CD14-positive monocyte (primary cell): Measurements from ENCODE around the gene TLR10. TPM values are rescaled to one million over a fixed set of nuclear protein-coding genes. Genes with fewer than 3 reads are reported as not detected.
A peak's percentile ranks its signal among the peaks of the same experiment; 100 is the strongest.

Source experiments
- DNase-seq, 3 donors: peaks; one replicate each; pipeline ENCODE4 v3.0.0-alpha.2; 2011 to 2022
- H2AFZ ChIP-seq: 2 replicates; pipeline ENCODE4 v1.6.0; 2012; ENCODE audit warnings: mild to moderate bottlenecking, low read depth, low read length, inconsistent platforms; ENCODE audit not compliant: insufficient read depth, poor library complexity, severe bottlenecking
- H3K27ac ChIP-seq, 2 donors: 1 replicate in 1 of 2; 2 replicates in 1 of 2; pipeline ENCODE4 v1.5.1; 2012 to 2013; ENCODE audit warnings: low read length in 2 of 2, control low read depth in 1 of 2, inconsistent platforms in 1 of 2, low read depth in 1 of 2, mild to moderate bottlenecking in 1 of 2
- H3K27me3 ChIP-seq, 2 donors: one replicate each; pipeline versions ENCODE4 v1.6.0 to v1.6.1; 2011 to 2013; ENCODE audit warnings: low read length in 2 of 2; ENCODE audit not compliant: control insufficient read depth in 2 of 2, insufficient read depth in 2 of 2
- H3K36me3 ChIP-seq, 2 donors: replicated peaks in 1 of 2; 1 replicate in 1 of 2; 2 replicates in 1 of 2; pipeline versions ENCODE4 v1.5.1 to v1.6.1; 2012 to 2013; ENCODE audit warnings: low read length in 2 of 2, control low read depth in 1 of 2, inconsistent platforms in 1 of 2, mild to moderate bottlenecking in 1 of 2; ENCODE audit not compliant: insufficient read depth in 2 of 2, control insufficient read depth in 1 of 2
- H3K4me1 ChIP-seq, 2 donors: 1 replicate in 1 of 2; 2 replicates in 1 of 2; pipeline versions ENCODE4 v1.5.1 to v1.6.1; 2012 to 2013; ENCODE audit warnings: low read length in 2 of 2, control low read depth in 1 of 2, inconsistent platforms in 1 of 2, mild to moderate bottlenecking in 1 of 2, moderate library complexity in 1 of 2; ENCODE audit not compliant: insufficient read depth in 2 of 2, control insufficient read depth in 1 of 2
- H3K4me2 ChIP-seq: replicated peaks from 2 replicates; pipeline ENCODE3; 2012; ENCODE audit warnings: low read length, moderate library complexity, mild to moderate bottlenecking; ENCODE audit not compliant: poor library complexity, severe bottlenecking; ENCODE audit errors: extremely low read depth
- H3K4me3 ChIP-seq, 3 experiments: fragments of 200-600 bp in 1 of 3; sonication (generic) in 1 of 3; replicated peaks in 1 of 3; 1 replicate in 2 of 3; 2 replicates in 1 of 3; pipeline ENCODE4 v1.5.1; 2011 to 2013; ENCODE audit warnings: low read length in 3 of 3, mild to moderate bottlenecking in 3 of 3, control low read depth in 2 of 3, low read depth in 2 of 3, inconsistent platforms in 1 of 3, moderate library complexity in 1 of 3
- H3K79me2 ChIP-seq: 2 replicates; pipeline ENCODE4 v1.6.0; 2012; ENCODE audit warnings: mild to moderate bottlenecking, control low read depth, inconsistent platforms, low read length, moderate library complexity; ENCODE audit not compliant: insufficient read depth
- H3K9ac ChIP-seq: 2 replicates; pipeline ENCODE4 v1.6.0; 2017; ENCODE audit warnings: low read length, mild to moderate bottlenecking; ENCODE audit not compliant: insufficient read depth, poor library complexity, severe bottlenecking
- H3K9me3 ChIP-seq, 2 donors: replicated peaks in 1 of 2; 1 replicate in 1 of 2; 2 replicates in 1 of 2; pipeline versions ENCODE4 v1.5.1 to v1.6.1; 2012 to 2013; ENCODE audit warnings: low read length in 2 of 2, control low read depth in 1 of 2; ENCODE audit not compliant: control insufficient read depth in 1 of 2, insufficient read depth in 1 of 2
- H4K20me1 ChIP-seq: 2 replicates; pipeline ENCODE4 v1.6.0; 2012; ENCODE audit warnings: mild to moderate bottlenecking, low read length, control low read depth, moderate library complexity; ENCODE audit not compliant: insufficient read depth
- H3K27ac Mint-ChIP-seq, 7 donors: one replicate each; pipeline ENCODE4 v1.8.0; 2020; ENCODE audit warnings: mild to moderate bottlenecking in 7 of 7, mixed read lengths in 7 of 7, moderate library complexity in 6 of 7, inconsistent platforms in 2 of 7
- H3K27me3 Mint-ChIP-seq, 3 donors: one replicate each; pipeline ENCODE4 v1.8.0; 2021 to 2022; ENCODE audit warnings: low read depth in 3 of 3, mild to moderate bottlenecking in 3 of 3, mixed read lengths in 3 of 3, moderate library complexity in 3 of 3, inconsistent platforms in 1 of 3
- H3K36me3 Mint-ChIP-seq, 2 donors: one replicate each; pipeline ENCODE4 v1.8.0; 2020; ENCODE audit warnings: mixed read lengths in 2 of 2, inconsistent platforms in 1 of 2, mild to moderate bottlenecking in 1 of 2
- H3K4me1 Mint-ChIP-seq: one replicate; pipeline ENCODE4 v1.8.0; 2020; ENCODE audit warnings: mild to moderate bottlenecking, mixed read lengths
- H3K4me3 Mint-ChIP-seq, 2 donors: one replicate each; pipeline ENCODE4 v1.8.0; 2020; ENCODE audit warnings: mild to moderate bottlenecking in 2 of 2, mixed read lengths in 2 of 2, moderate library complexity in 1 of 2
- H3K9me3 Mint-ChIP-seq, 7 donors: one replicate each; pipeline ENCODE4 v1.8.0; 2020 to 2022; ENCODE audit warnings: mixed read lengths in 7 of 7, mild to moderate bottlenecking in 6 of 7, moderate library complexity in 6 of 7, inconsistent platforms in 2 of 7
- CTCF ChIP-seq: fragments of 200-600 bp; IDR thresholded peaks from one replicate; pipeline ENCODE4 v1.8.0; 2022; ENCODE audit warnings: antibody characterized with exemption, mild to moderate bottlenecking
- WGBS: methylation state at CpG from one replicate; pipeline ENCODE4 v1.1.5; 2013; ENCODE audit warnings: missing lambda C conversion rate; ENCODE audit not compliant: insufficient coverage; 5-methylcytosine and 5-hydroxymethylcytosine counted together
- intact Hi-C, 2 donors: fragments of 100-400 bp; cut with micrococcal nuclease; formaldehyde crosslinking; loops; one replicate each; pipeline versions ENCODE4 v1.15.0 to v1.15.1; 2023
- polyA plus RNA-seq, 3 donors: library from polyadenylated mRNA; depleted of rRNA in 1 of 3; unstranded in 2 of 3; stranded (reverse) in 1 of 3; fragments of 300-500 nt in 2 of 3; fragments of >200 nt in 1 of 3; fragmentation: Illumina TruSeq in 2 of 3; gene quantifications; 1 replicate in 2 of 3; 2 replicates in 1 of 3; pipeline ENCODE4 v1.2.3, GENCODE V29; 2012 to 2021

TLR10 gene
- polyA plus RNA-seq, 3 donors, result 1.1 to 1.2 (median 1.1) TPM

DNA sequence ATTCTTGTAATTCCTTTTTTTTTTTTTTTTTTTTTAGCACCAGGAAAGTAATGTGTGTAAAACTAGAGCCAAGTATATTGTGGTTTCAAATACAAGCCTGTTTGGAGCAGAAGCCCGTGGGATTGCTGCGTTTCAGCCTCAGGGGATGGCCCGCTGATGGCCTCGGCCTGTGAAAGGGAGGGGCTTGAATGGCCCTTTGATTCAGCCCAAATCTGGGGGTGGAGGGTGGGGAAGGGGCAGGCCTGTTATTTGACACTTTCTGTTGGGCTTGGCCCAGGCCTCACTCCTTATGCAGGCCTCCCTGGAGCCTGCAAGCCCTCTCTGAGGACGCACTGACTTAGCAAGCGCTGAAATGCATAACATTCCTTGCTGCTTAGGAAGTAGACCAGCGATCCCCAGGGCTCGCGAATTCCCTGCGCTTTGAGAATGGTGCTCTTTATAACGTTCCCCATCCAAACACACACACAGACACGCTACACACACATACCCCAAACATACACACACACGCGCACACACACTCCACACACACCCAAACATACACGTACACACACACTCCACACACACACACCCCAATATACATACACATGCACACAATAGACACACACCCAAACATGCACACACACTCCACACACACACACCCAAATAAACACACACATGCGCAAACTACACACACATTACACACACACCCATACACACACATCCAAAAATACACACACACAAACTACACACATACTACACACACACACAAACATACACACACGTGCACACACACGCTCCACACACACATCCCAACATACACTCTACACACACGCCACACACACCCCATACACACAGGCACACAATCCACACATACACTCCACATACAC is 29.6 kb downstream of the TLR10 start:
- no peak overlapping the region for H3K4me3 Mint-ChIP-seq
- WGBS, result 90% methylated on average over 18 of the region's 19 CpGs
- H3K79me2 ChIP-seq, result no peaks in the 10 kb centered on the region
- no peaks in the 10 kb centered on the region for H3K27me3 ChIP-seq
- DNase-seq, result no peak
- peak overlapping the region in 1 of 3 experiments; percentile 34 for H3K4me3 ChIP-seq
- H3K4me1 ChIP-seq, result peaks cover 36 to 43% of the 10 kb centered on the region in 2 donors
- peaks cover 13% of the 10 kb centered on the region for H3K4me1 Mint-ChIP-seq
- peak overlapping the region; percentile 46 for H2AFZ ChIP-seq
- intact Hi-C loops, result loop anchor here (5.0 to 10.0 kb wide), 2 partner anchors 34 to 52 kb away; partner anchors contain the start of gene TLR1 (in 1 of the 2)
- H3K4me2 ChIP-seq, result peak overlapping the region; percentile 63
- no peak overlapping the region for H3K9ac ChIP-seq
- peaks cover 8% of the 10 kb centered on the region in 2 donors for H3K9me3 ChIP-seq
- no peaks in the 10 kb centered on the region for H4K20me1 ChIP-seq
- H3K36me3 Mint-ChIP-seq, result peaks cover 9 to 14% of the 10 kb centered on the region in 2 donors
- peak overlapping the region in 1 of 7 donors; percentile 72 for H3K27ac Mint-ChIP-seq
- TF ChIP-seq CTCF, result no peak
- H3K9me3 Mint-ChIP-seq, result peaks cover 4 to 8% (median 6%) of the 10 kb centered on the region in 7 donors
- H3K36me3 ChIP-seq, result peaks cover 0 to 2% of the 10 kb centered on the region in 2 donors
- peak overlapping the region; percentile 0 to 72 for H3K27ac ChIP-seq
- H3K27me3 Mint-ChIP-seq, result no peaks in the 10 kb centered on the region

GRCh38 chr4:38752372-38752940 is 30.3 kb downstream of the TLR10 start:
- Histone ChIP-seq H3K4me2 (peak overlapping the region; percentile 63), H4K20me1 (no peaks in the 10 kb centered on the region), H3K36me3 (peaks cover 0 to 9% of the 10 kb centered on the region in 2 donors), H3K27me3 (no peaks in the 10 kb centered on the region), H3K9me3 (peaks cover 15% of the 10 kb centered on the region in 2 donors), H3K9ac (no peak overlapping the region), H3K4me1 (peaks cover 30 to 36% of the 10 kb centered on the region in 2 donors), H3K4me3 (peak overlapping the region in 2 of 3 experiments; percentile 14 to 34), H3K79me2 (no peaks in the 10 kb centered on the region), H3K27ac (peak overlapping the region in 1 of 2 donors; percentile 72), H2AFZ (peak overlapping the region; percentile 46)
- no CpG with 5 or more reads among the region's 8 CpGs for WGBS
- Mint-ChIP-seq H3K27me3 (no peaks in the 10 kb centered on the region), H3K27ac (peak overlapping the region in 6 of 7 donors; percentile 46 to 86 (median 68)), H3K4me1 (peaks cover 6% of the 10 kb centered on the region), H3K4me3 (peak overlapping the region in 1 of 2 donors; percentile 37), H3K9me3 (peaks cover 5 to 15% (median 13%) of the 10 kb centered on the region in 7 donors), H3K36me3 (peaks cover 11 to 16% of the 10 kb centered on the region in 2 donors)
- TF ChIP-seq CTCF, result no peak
- DNase-seq, result peak; percentile 30 to 56 (median 48)
- intact Hi-C loops, result loop anchor here (5.0 to 10.0 kb wide), 2 partner anchors 35 to 52 kb away; partner anchors contain the start of gene TLR1 (in 1 of the 2)
